Nephron progenitor cell (in vitro differentiated cells): ENCODE measurements around the gene KRTAP9-8.
"Not testable (repeated sequence)": the region's sequence is repeated elsewhere in the genome, so short reads cannot be mapped to it uniquely, and the experiment has no call there.

ENCODE experiments used
- DNase-seq: peaks from one replicate; pipeline ENCODE4 v3.0.0; 2021
- H3K27ac Mint-ChIP-seq: 2 replicates; pipeline ENCODE4 v1.8.0; 2021; ENCODE audit warnings: mild to moderate bottlenecking, moderate library complexity, mixed read lengths
- H3K27me3 Mint-ChIP-seq: 2 replicates; pipeline ENCODE4 v1.8.0; 2021; ENCODE audit warnings: mild to moderate bottlenecking, low read depth, mixed read lengths; ENCODE audit not compliant: poor library complexity
- H3K36me3 Mint-ChIP-seq: 2 replicates; pipeline ENCODE4 v1.8.0; 2021; ENCODE audit warnings: low read depth, mixed read lengths
- H3K4me1 Mint-ChIP-seq: 2 replicates; pipeline ENCODE4 v1.8.0; 2021; ENCODE audit warnings: mixed read lengths
- H3K4me3 Mint-ChIP-seq: 2 replicates; pipeline ENCODE4 v1.8.0; 2021; ENCODE audit warnings: mild to moderate bottlenecking, moderate library complexity, mixed read lengths
- H3K9me3 Mint-ChIP-seq: 2 replicates; pipeline ENCODE4 v1.8.0; 2021; ENCODE audit warnings: mild to moderate bottlenecking, moderate library complexity, mixed read lengths
- CTCF ChIP-seq: fragments of 200-600 bp; sonication (generic); IDR thresholded peaks from 2 replicates; pipeline ENCODE4 v1.5.0; 2021; ENCODE audit warnings: antibody characterized with exemption

The KRTAP9-8 gene

GRCh38 chr17:41231731-41232130 lies 6.1 kb upstream of the KRTAP9-8 start:
- Mint-ChIP-seq H3K9me3 (no peaks in the 10 kb centered on the region), H3K36me3 (no peaks in the 10 kb centered on the region), H3K27me3 (peaks cover 41% of the 10 kb centered on the region), H3K27ac (no peak overlapping the region), H3K4me3 (no peak overlapping the region), H3K4me1 (no peaks in the 10 kb centered on the region)
- TF ChIP-seq CTCF = no peak
- DNase-seq = no peak

GRCh38 chr17:41232399-41233105 lies 5.2 kb upstream of the KRTAP9-8 start, which contains the start of gene KRTAP9-3:
Gene KRTAP9-3 (plus strand): TSS chr17:41232449. CDS start chr17:41232502, 53 bp downstream.
- not testable (repeated sequence) for H3K27ac Mint-ChIP-seq, H3K9me3 Mint-ChIP-seq, DNase-seq, H3K4me3 Mint-ChIP-seq, H3K4me1 Mint-ChIP-seq, H3K36me3 Mint-ChIP-seq
- peaks cover 44% of the 10 kb centered on the region for H3K27me3 Mint-ChIP-seq

GRCh38 chr17:41237116-41237515 lies 683 bp upstream of the KRTAP9-8 start:
- DNase-seq, H3K36me3 Mint-ChIP-seq, H3K4me1 Mint-ChIP-seq, H3K4me3 Mint-ChIP-seq, H3K27ac Mint-ChIP-seq: not testable (repeated sequence)
- Mint-ChIP-seq H3K27me3 (peaks cover 27% of the 10 kb centered on the region), H3K9me3 (peaks cover 12% of the 10 kb centered on the region)

GRCh38 chr17:41246995-41247787 lies 9.4 kb downstream of the KRTAP9-8 start:
- not testable (repeated sequence) for H3K27ac Mint-ChIP-seq, H3K9me3 Mint-ChIP-seq, DNase-seq, H3K4me3 Mint-ChIP-seq, H3K36me3 Mint-ChIP-seq, H3K4me1 Mint-ChIP-seq
- H3K27me3 Mint-ChIP-seq = peaks cover 64% of the 10 kb centered on the region

- not testable (repeated sequence) for H3K27ac Mint-ChIP-seq, H3K4me1 Mint-ChIP-seq, H3K4me3 Mint-ChIP-seq, H3K9me3 Mint-ChIP-seq, H3K36me3 Mint-ChIP-seq, DNase-seq
- peaks cover 72% of the 10 kb centered on the region for H3K27me3 Mint-ChIP-seq
Measured at GRCh38 chr17:41249637-41250240, 11.9 kb downstream of the KRTAP9-8 start, which contains the start of gene KRTAP9-4. Gene KRTAP9-4 (plus strand): TSS chr17:41249687. CDS start chr17:41249721, 34 bp downstream.

GRCh38 chr17:41251261-41251660 lies 13.5 kb downstream of the KRTAP9-8 start:
- Mint-ChIP-seq H3K4me3 (no peak overlapping the region), H3K27ac (no peak overlapping the region), H3K27me3 (peaks cover 74% of the 10 kb centered on the region), H3K36me3 (no peaks in the 10 kb centered on the region), H3K4me1 (no peaks in the 10 kb centered on the region), H3K9me3 (no peaks in the 10 kb centered on the region)
- DNase-seq = no peak
- no peak for TF ChIP-seq CTCF

GRCh38 chr17:41254861-41255260 lies 17.1 kb downstream of the KRTAP9-8 start:
- no peak for TF ChIP-seq CTCF
- H3K27me3 Mint-ChIP-seq = peaks cover 66% of the 10 kb centered on the region
- no peak overlapping the region for H3K4me3 Mint-ChIP-seq
- no peak overlapping the region for H3K27ac Mint-ChIP-seq
- no peaks in the 10 kb centered on the region for H3K36me3 Mint-ChIP-seq
- no peak for DNase-seq
- no peaks in the 10 kb centered on the region for H3K9me3 Mint-ChIP-seq
- no peaks in the 10 kb centered on the region for H3K4me1 Mint-ChIP-seq

GRCh38 chr17:41255381-41256290 lies 17.8 kb downstream of the KRTAP9-8 start, which contains the start of gene KRTAP9-9:
Gene KRTAP9-9 (plus strand): TSS chr17:41255384.
- H3K4me3 Mint-ChIP-seq, H3K4me1 Mint-ChIP-seq, DNase-seq, H3K27ac Mint-ChIP-seq, H3K36me3 Mint-ChIP-seq, H3K9me3 Mint-ChIP-seq: not testable (repeated sequence)
- peaks cover 61% of the 10 kb centered on the region for H3K27me3 Mint-ChIP-seq
